Endothelial cell of umbilical vein (primary cell): ENCODE measurements around the gene BMP2K. TPM values are rescaled to one million over a fixed set of nuclear protein-coding genes. Genes with fewer than 3 reads are reported as not detected.

ENCODE experiments used
- BruUV-seq: library from RNA; stranded (reverse); fragments of 400-500 nt; replicated peaks from 2 replicates; lab custom pipeline; 2021; lab: Mats Ljungman, UMichigan
- CTCF ChIA-PET: fragments of 300-600, 350-600 bp; sonication (Branson Sonifier 250); formaldehyde crosslinking; loops from one replicate; lab custom pipeline; 2021; ENCODE audit warnings: antibody characterized with exemption, inconsistent platforms; lab: Charles Lee
- POLR2A ChIA-PET: fragments of 300-600, 350-600 bp; sonication (Branson Sonifier 250); formaldehyde crosslinking; loops from one replicate; lab custom pipeline; 2021; ENCODE audit warnings: antibody characterized with exemption, inconsistent platforms; lab: Charles Lee
- DNase-seq: peaks from one replicate; pipeline ENCODE4 v3.0.0-alpha.2; 2011; ENCODE audit warnings: low read depth, low spot score
- FAIRE-seq: peaks from 2 replicates; lab custom pipeline; 2011; peaks lifted over from hg19 to GRCh38; lab: Jason Lieb, UNC
- H2AFZ ChIP-seq: 2 replicates; pipeline ENCODE4 v1.6.0; 2012; ENCODE audit warnings: low read depth, low read length, control low read depth, inconsistent platforms
- H3K27ac ChIP-seq: 2 replicates; pipeline ENCODE4 v1.5.1; 2011; ENCODE audit warnings: low read depth, mild to moderate bottlenecking, control low read depth, low read length, moderate library complexity; ENCODE audit not compliant: insufficient read depth
- H3K27me3 ChIP-seq, 2 experiments: 2 replicates each; pipeline versions ENCODE4 v1.6.0 to v1.6.1; 2011; ENCODE audit warnings: low read length in 2 of 2, mixed read lengths in 1 of 2; ENCODE audit not compliant: control insufficient read depth in 2 of 2, insufficient read depth in 2 of 2
- H3K36me3 ChIP-seq, 2 experiments: 2 replicates in 1 of 2; 3 replicates in 1 of 2; pipeline ENCODE4 v1.5.1; 2011; ENCODE audit warnings: low read length in 2 of 2, mild to moderate bottlenecking in 1 of 2, moderate library complexity in 1 of 2; ENCODE audit not compliant: control insufficient read depth in 2 of 2, insufficient read depth in 2 of 2; ENCODE audit errors: extremely low read depth in 1 of 2
- H3K4me1 ChIP-seq: 3 replicates; pipeline ENCODE4 v1.5.1; 2011; ENCODE audit warnings: mild to moderate bottlenecking, low read length; ENCODE audit not compliant: control insufficient read depth, insufficient read depth; ENCODE audit errors: extremely low read depth
- H3K4me2 ChIP-seq: 2 replicates; pipeline ENCODE4 v1.6.1; 2011; ENCODE audit warnings: low read length, control low read depth, mixed read lengths; ENCODE audit not compliant: insufficient read depth
- H3K4me3 ChIP-seq, 3 experiments: fragments of 200-600 bp in 1 of 3; sonication (generic), shearing (Covaris generic) in 1 of 3; replicated peaks in 1 of 3; 2 replicates each; pipeline ENCODE4 v1.5.1; 2011 to 2016; ENCODE audit warnings: control low read depth in 3 of 3, low read length in 3 of 3, mild to moderate bottlenecking in 2 of 3, inconsistent platforms in 1 of 3, low read depth in 1 of 3, moderate library complexity in 1 of 3; ENCODE audit not compliant: insufficient read depth in 1 of 3
- H3K79me2 ChIP-seq: 2 replicates; pipeline ENCODE4 v1.6.0; 2012; ENCODE audit warnings: low read length, inconsistent platforms; ENCODE audit not compliant: control insufficient read depth, insufficient read depth
- H3K9ac ChIP-seq: replicated peaks from 2 replicates; pipeline ENCODE3; 2011; ENCODE audit warnings: low read length, control low read depth; ENCODE audit not compliant: insufficient read depth; ENCODE audit errors: extremely low read depth
- H3K9me1 ChIP-seq: replicated peaks from 3 replicates; pipeline ENCODE4 v1.6.0; 2011; ENCODE audit warnings: mild to moderate bottlenecking, low read length; ENCODE audit not compliant: control insufficient read depth, insufficient read depth; ENCODE audit errors: extremely low read depth
- H3K9me3 ChIP-seq: replicated peaks from 2 replicates; pipeline ENCODE4 v1.5.1; 2012; ENCODE audit warnings: low read length, inconsistent platforms; ENCODE audit not compliant: control insufficient read depth, insufficient read depth
- H4K20me1 ChIP-seq: replicated peaks from 2 replicates; pipeline ENCODE3; 2011; ENCODE audit warnings: mild to moderate bottlenecking, low read length; ENCODE audit not compliant: control insufficient read depth, insufficient read depth; ENCODE audit errors: extremely low read depth
- CTCF ChIP-seq, 2 donors: IDR thresholded peaks; 1 replicate in 1 of 2; 2 replicates in 1 of 2; pipeline ENCODE4 v1.5.1; 2011; ENCODE audit warnings: low read length in 2 of 2, mild to moderate bottlenecking in 2 of 2, moderate library complexity in 2 of 2, control low read depth in 1 of 2, inconsistent platforms in 1 of 2, low read depth in 1 of 2; ENCODE audit not compliant: insufficient read depth in 1 of 2; ENCODE audit errors: extremely low read depth in 1 of 2
- EZH2 ChIP-seq: IDR thresholded peaks from 2 replicates; pipeline ENCODE4 v1.6.1; 2012; ENCODE audit warnings: borderline replicate concordance, low read depth, mild to moderate bottlenecking, moderate library complexity, low read length, inconsistent platforms; ENCODE audit not compliant: severe bottlenecking
- FOS ChIP-seq: IDR thresholded peaks from 2 replicates; pipeline ENCODE4 v1.6.1; 2011; ENCODE audit warnings: mild to moderate bottlenecking, low read length, moderate library complexity, borderline replicate concordance; ENCODE audit not compliant: insufficient read depth
- GATA2 ChIP-seq: IDR thresholded peaks from 2 replicates; pipeline ENCODE4 v1.7.0; 2011; ENCODE audit warnings: low read depth, mild to moderate bottlenecking, moderate library complexity, mixed read lengths, low read length; ENCODE audit not compliant: insufficient read length, insufficient read depth
- JUN ChIP-seq: IDR thresholded peaks from 2 replicates; pipeline ENCODE4 v1.6.1; 2011; ENCODE audit warnings: borderline replicate concordance, low read depth; ENCODE audit not compliant: insufficient read length, insufficient read depth
- MAX ChIP-seq: IDR thresholded peaks from 2 replicates; pipeline ENCODE4 v1.6.1; 2011; ENCODE audit not compliant: insufficient read depth, insufficient read length
- MYC ChIP-seq: IDR thresholded peaks from one replicate; pipeline ENCODE4 v1.6.1; 2011; ENCODE audit warnings: mild to moderate bottlenecking, low read depth, low read length
- POLR2A ChIP-seq: IDR thresholded peaks from 2 replicates; pipeline ENCODE4 v1.6.1; 2012; ENCODE audit warnings: low read depth, mild to moderate bottlenecking, control low read depth, low read length
- POLR2AphosphoS5 ChIP-seq: IDR thresholded peaks from 2 replicates; pipeline ENCODE4 v1.6.1; 2012; ENCODE audit warnings: low read depth, mild to moderate bottlenecking, control low read depth, low read length, moderate library complexity; ENCODE audit not compliant: insufficient read depth
- dilution Hi-C: fragments of 300-500 bp; cut with MboI; formaldehyde crosslinking; loops from one replicate; pipeline ENCODE4 v1.15.0; 2019; ENCODE audit warnings: low sequenced_read_pairs; ENCODE audit not compliant: extremely low pct_ligation_motif_present
- intact Hi-C: fragments of 100-400 bp; cut with micrococcal nuclease; formaldehyde crosslinking; loops from one replicate; pipeline ENCODE4 v1.10.0; 2022
- polyA plus RNA-seq, 4 experiments: library from polyadenylated mRNA; depleted of rRNA in 3 of 4; stranded (reverse) in 3 of 4; unstranded in 1 of 4; fragments of >200 nt; gene quantifications; 2 replicates each; pipeline versions ENCODE4 v1.2.1 to v1.2.3, GENCODE V29; 2011 to 2012; ENCODE audit warnings: missing spikeins in 1 of 4
- total RNA-seq: library from RNA; stranded (reverse); gene quantifications from 2 replicates; pipeline ENCODE4 v1.2.3, GENCODE V29; 2021

BMP2K gene
- total and polyA plus RNA-seq, 2 donors (not counting 3 experiments of a cell fraction or from before 2014, with no cell fraction given), result 16.1 to 37.9 TPM

DNA sequence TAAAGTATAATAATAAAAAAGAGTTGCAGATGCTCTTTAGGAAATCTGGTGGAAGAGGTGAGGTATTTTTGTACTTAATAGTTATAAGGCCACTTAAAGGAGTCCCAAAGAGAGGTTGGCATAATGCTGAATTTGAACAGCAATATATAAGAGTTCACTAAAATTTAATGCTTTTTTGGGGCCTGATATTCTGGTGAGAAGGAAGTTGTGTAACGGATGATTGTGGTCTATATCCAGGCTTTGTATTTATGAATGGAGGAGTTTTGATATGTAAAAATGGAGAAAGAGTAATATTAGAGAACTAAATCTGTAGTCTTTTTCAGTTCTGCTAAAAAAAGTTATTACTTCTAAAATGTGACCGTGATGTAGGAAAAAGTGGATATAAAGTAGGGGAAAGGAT lies 20.4 kb downstream of the BMP2K start:
- Histone ChIP-seq H3K79me2 (peaks cover 74% of the 10 kb centered on the region), H3K4me1 (no peaks in the 10 kb centered on the region), H3K27me3 (no peaks in the 10 kb centered on the region), H3K9me1 (no peaks in the 10 kb centered on the region), H3K36me3 (no peaks in the 10 kb centered on the region), H3K27ac (no peak overlapping the region), H2AFZ (no peak overlapping the region), H4K20me1 (no peaks in the 10 kb centered on the region), H3K9ac (no peak overlapping the region), H3K4me2 (no peak overlapping the region), H3K9me3 (no peaks in the 10 kb centered on the region), H3K4me3 (no peak overlapping the region)
- dilution Hi-C loops (no loop called here), intact Hi-C loops (no loop called here)
- FAIRE-seq (no peak), DNase-seq (no peak)
- ChIA-PET CTCF (no interaction called here), POLR2A (no interaction called here)
- TF ChIP-seq GATA2, result no peak
- no peak for TF ChIP-seq FOS
- no peak for TF ChIP-seq CTCF (IDR thresholded peaks at IDR 0.05; ENCODE audit: extremely low read depth in 1 of 2, insufficient read depth in 1 of 2, low read depth in 1 of 2, low read length in 2 of 2)
- TF ChIP-seq POLR2AphosphoS5, result no peak
- no peak for TF ChIP-seq JUN
- no peak for TF ChIP-seq MYC
- no peak for TF ChIP-seq MAX
- TF ChIP-seq POLR2A, result no peak
- no peak for TF ChIP-seq EZH2
- no TSS peak for BruUV-seq
